Caco-2 (cell line): ENCODE results near the gene NSMCE3. TPM values are rescaled to one million over a fixed set of nuclear protein-coding genes. Genes with fewer than 3 reads are reported as not detected.

ENCODE experiments used
- BruUV-seq: library from RNA; stranded (reverse); fragments of 400-500 nt; replicated peaks from 2 replicates; lab custom pipeline; 2021; lab: Mats Ljungman, UMichigan
- CTCF ChIA-PET: fragments of 300-600 bp; sonication (Branson Sonifier 250); formaldehyde crosslinking; loops from one replicate; lab custom pipeline; 2022; ENCODE audit warnings: antibody characterized with exemption; lab: Charles Lee
- POLR2A ChIA-PET: fragments of 300-600 bp; sonication (Branson Sonifier 250); formaldehyde crosslinking; loops from one replicate; lab custom pipeline; 2022; ENCODE audit warnings: antibody characterized with exemption; lab: Charles Lee
- DNase-seq, 2 experiments: peaks; one replicate each; pipeline versions ENCODE4 v3.0.0 to v3.0.0-alpha.2; 2020 to 2022
- H3K27me3 ChIP-seq: replicated peaks from 2 replicates; pipeline ENCODE4 v1.6.0; 2011; ENCODE audit warnings: low read length; ENCODE audit not compliant: control insufficient read depth, insufficient read depth
- H3K36me3 ChIP-seq: 2 replicates; pipeline ENCODE4 v1.5.1; 2011; ENCODE audit warnings: low read length; ENCODE audit not compliant: control insufficient read depth, insufficient read depth
- H3K4me1 ChIP-seq: fragments of 250-450 bp; sonication (Bioruptor Pico); 2 replicates; pipeline ENCODE4 v1.5.1; 2020; ENCODE audit warnings: mild to moderate bottlenecking
- H3K4me3 ChIP-seq: 2 replicates; pipeline ENCODE4 v1.5.1; 2011; ENCODE audit warnings: low read depth, mild to moderate bottlenecking, control low read depth, low read length
- H3K9me3 ChIP-seq: fragments of 250-450 bp; sonication (Bioruptor Pico); 2 replicates; pipeline ENCODE4 v1.5.1; 2020; ENCODE audit warnings: mild to moderate bottlenecking, moderate library complexity
- H3K27ac Mint-ChIP-seq: one replicate; pipeline ENCODE4 v1.8.0; 2022; ENCODE audit warnings: mixed read lengths; ENCODE audit not compliant: unreplicated experiment
- H3K27me3 Mint-ChIP-seq: one replicate; pipeline ENCODE4 v1.8.0; 2022; ENCODE audit warnings: mixed read lengths; ENCODE audit not compliant: insufficient read depth, unreplicated experiment
- H3K36me3 Mint-ChIP-seq: one replicate; pipeline ENCODE4 v1.8.0; 2022; ENCODE audit warnings: mild to moderate bottlenecking, mixed read lengths; ENCODE audit not compliant: insufficient read depth, unreplicated experiment
- H3K4me1 Mint-ChIP-seq: one replicate; pipeline ENCODE4 v1.8.0; 2022; ENCODE audit warnings: low read depth, mixed read lengths; ENCODE audit not compliant: unreplicated experiment
- H3K4me3 Mint-ChIP-seq: one replicate; pipeline ENCODE4 v1.8.0; 2022; ENCODE audit warnings: mild to moderate bottlenecking, moderate library complexity, mixed read lengths; ENCODE audit not compliant: unreplicated experiment
- H3K9me3 Mint-ChIP-seq: one replicate; pipeline ENCODE4 v1.8.0; 2022; ENCODE audit warnings: mixed read lengths; ENCODE audit not compliant: unreplicated experiment
- intact Hi-C: fragments of 100-400 bp; cut with micrococcal nuclease; formaldehyde crosslinking; loops from one replicate; pipeline ENCODE4 v1.10.0; 2022; ENCODE audit not compliant: unreplicated experiment
- total RNA-seq: library from RNA; stranded (reverse); gene quantifications from 2 replicates; pipeline ENCODE4 v1.2.3, GENCODE V29; 2022
- TF ChIP-seq, protein P1 (sequence below), 2 experiments: fragments of 200-600 bp in 1 of 2; IDR thresholded peaks; 1 replicate in 1 of 2; 2 replicates in 1 of 2; pipeline versions ENCODE4 v1.5.1 to v1.8.0; 2011 to 2022; ENCODE audit warnings: antibody characterized with exemption in 1 of 2, control low read depth in 1 of 2, inconsistent platforms in 1 of 2, low read depth in 1 of 2, low read length in 1 of 2, mild to moderate bottlenecking in 1 of 2, moderate library complexity in 1 of 2; ENCODE audit not compliant: insufficient read depth in 1 of 2, severe bottlenecking in 1 of 2, unreplicated experiment in 1 of 2

Gene NSMCE3
- total RNA-seq, 1 experiment from 2014 or later: 7.8 TPM

DNA sequence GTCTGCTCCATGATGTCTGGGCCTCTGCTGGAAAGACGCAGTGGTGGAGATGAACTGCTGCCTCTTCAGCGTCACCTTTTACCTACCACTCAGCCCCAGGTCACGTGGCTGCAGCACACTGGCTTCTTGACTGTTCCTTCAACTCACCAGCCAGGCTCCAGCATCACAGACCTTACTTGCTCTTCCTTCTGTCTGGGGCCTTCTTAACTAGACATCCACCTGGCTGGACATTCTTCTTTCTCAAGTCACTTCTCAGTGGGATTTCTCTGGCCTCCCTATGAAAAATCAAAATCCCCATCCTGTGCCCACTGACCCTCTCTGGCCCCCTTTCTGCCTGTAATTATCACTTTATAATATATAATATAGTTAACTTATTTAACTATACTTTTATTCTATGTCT lies 29.7 kb upstream of the NSMCE3 start:
- no peaks in the 10 kb centered on the region for H3K9me3 ChIP-seq
- CTCF ChIA-PET: no interaction called here
- H3K4me3 ChIP-seq: no peak overlapping the region
- TF ChIP-seq, protein P1, sequence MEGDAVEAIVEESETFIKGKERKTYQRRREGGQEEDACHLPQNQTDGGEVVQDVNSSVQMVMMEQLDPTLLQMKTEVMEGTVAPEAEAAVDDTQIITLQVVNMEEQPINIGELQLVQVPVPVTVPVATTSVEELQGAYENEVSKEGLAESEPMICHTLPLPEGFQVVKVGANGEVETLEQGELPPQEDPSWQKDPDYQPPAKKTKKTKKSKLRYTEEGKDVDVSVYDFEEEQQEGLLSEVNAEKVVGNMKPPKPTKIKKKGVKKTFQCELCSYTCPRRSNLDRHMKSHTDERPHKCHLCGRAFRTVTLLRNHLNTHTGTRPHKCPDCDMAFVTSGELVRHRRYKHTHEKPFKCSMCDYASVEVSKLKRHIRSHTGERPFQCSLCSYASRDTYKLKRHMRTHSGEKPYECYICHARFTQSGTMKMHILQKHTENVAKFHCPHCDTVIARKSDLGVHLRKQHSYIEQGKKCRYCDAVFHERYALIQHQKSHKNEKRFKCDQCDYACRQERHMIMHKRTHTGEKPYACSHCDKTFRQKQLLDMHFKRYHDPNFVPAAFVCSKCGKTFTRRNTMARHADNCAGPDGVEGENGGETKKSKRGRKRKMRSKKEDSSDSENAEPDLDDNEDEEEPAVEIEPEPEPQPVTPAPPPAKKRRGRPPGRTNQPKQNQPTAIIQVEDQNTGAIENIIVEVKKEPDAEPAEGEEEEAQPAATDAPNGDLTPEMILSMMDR (IDR thresholded peaks at IDR 0.05; ENCODE audit: insufficient read depth in 1 of 2, low read depth in 1 of 2, low read length in 1 of 2, severe bottlenecking in 1 of 2, unreplicated experiment in 1 of 2): no peak
- H3K27me3 Mint-ChIP-seq: peaks cover 5% of the 10 kb centered on the region
- H3K36me3 Mint-ChIP-seq: no peaks in the 10 kb centered on the region
- H3K4me3 Mint-ChIP-seq: no peak overlapping the region
- no peak overlapping the region for H3K27ac Mint-ChIP-seq
- no TSS peak for BruUV-seq
- H3K36me3 ChIP-seq: no peaks in the 10 kb centered on the region
- no peaks in the 10 kb centered on the region for H3K9me3 Mint-ChIP-seq
- H3K4me1 ChIP-seq: no peaks in the 10 kb centered on the region
- H3K4me1 Mint-ChIP-seq: no peaks in the 10 kb centered on the region
- DNase-seq: no peak
- POLR2A ChIA-PET: no interaction called here
- no peaks in the 10 kb centered on the region for H3K27me3 ChIP-seq
- intact Hi-C loops: no loop called here

DNA sequence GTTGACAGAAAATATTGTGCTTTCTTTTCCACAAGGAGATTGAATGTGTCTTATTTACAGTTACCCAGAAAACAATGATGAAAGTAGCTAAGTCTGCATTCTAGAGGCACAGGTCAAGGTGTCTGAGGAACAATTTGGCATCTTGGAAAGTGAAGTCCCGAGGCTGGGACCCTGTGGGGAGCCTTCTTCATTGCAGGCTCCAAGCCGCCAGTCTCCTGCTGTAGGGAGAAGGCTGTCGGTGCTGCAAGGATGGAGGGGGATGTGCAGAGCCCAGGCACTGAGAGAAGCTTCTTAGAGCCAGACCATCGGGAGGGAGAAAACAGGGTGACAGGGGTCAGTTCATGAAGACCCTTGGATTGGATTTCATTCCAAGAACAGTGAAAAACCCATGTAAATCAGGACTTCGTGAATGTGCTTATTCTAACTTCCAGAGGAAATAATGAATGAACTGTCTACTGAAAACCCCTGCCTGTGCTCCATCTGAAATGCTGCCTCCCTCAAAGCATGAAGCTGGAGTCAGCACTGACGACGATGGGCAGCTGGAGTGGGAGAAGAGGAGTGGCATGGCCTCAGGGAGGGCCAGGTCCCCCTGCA lies 25.2 kb upstream of the NSMCE3 start:
- Histone ChIP-seq H3K27me3 (no peaks in the 10 kb centered on the region), H3K9me3 (no peaks in the 10 kb centered on the region), H3K4me1 (no peaks in the 10 kb centered on the region), H3K4me3 (no peak overlapping the region), H3K36me3 (no peaks in the 10 kb centered on the region)
- Mint-ChIP-seq H3K9me3 (no peaks in the 10 kb centered on the region), H3K4me1 (no peaks in the 10 kb centered on the region), H3K27ac (no peak overlapping the region), H3K27me3 (peaks cover 15% of the 10 kb centered on the region), H3K4me3 (no peak overlapping the region), H3K36me3 (no peaks in the 10 kb centered on the region)
- TF ChIP-seq, protein P1 (IDR thresholded peaks at IDR 0.05; ENCODE audit: insufficient read depth in 1 of 2, low read depth in 1 of 2, low read length in 1 of 2, severe bottlenecking in 1 of 2, unreplicated experiment in 1 of 2): no peak
- no peak for DNase-seq
- BruUV-seq: no TSS peak
- ChIA-PET CTCF (no interaction called here), POLR2A (no interaction called here)
- intact Hi-C loops: no loop called here

DNA sequence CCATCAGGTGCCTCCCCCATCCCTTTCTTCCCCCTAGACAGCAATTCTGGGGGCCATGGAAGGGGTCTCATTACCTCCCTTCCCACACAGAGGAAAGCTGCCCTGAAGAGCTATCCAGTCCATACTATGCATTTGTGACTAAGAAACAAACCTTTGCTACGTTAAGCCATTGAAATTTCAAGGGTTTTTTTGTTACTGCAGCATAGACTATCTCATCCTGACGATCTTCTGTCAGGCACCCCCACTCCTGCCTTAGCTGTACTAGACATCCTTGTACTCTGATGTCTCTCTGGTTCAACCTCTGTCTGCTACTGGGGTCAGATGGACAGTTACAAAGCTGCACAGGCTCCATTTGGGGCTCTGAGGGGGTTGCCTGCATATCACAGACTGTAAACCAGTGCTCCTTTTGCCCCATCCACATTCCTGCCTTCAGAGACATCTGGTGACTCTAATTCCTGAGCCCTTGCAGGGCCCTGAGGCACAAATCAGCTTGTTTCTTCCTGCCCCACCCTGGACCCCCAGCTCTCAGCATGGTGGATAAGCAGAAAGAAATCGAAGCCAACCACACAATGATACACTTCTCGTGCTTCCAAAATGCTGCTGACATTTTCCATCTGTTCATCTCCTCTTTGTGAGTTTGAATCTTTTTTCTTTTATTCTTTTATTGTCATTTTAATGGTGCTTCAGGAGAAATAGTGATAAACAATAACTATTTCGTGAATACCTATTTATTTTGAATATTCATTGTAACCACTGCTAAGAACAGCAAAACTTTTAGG lies 21.6 kb upstream of the NSMCE3 start:
- H3K9me3 Mint-ChIP-seq: no peaks in the 10 kb centered on the region
- POLR2A ChIA-PET: no interaction called here

More for the DNA sequence above, 21.6 kb upstream of the NSMCE3 start:
- no peak overlapping the region for H3K4me3 Mint-ChIP-seq
- no peaks in the 10 kb centered on the region for H3K36me3 Mint-ChIP-seq
- peaks cover 22% of the 10 kb centered on the region for H3K27me3 Mint-ChIP-seq
- no TSS peak for BruUV-seq
- DNase-seq: no peak
- no peak overlapping the region for H3K27ac Mint-ChIP-seq
- CTCF ChIA-PET: no interaction called here
- no peaks in the 10 kb centered on the region for H3K4me1 ChIP-seq
- H3K36me3 ChIP-seq: no peaks in the 10 kb centered on the region
- TF ChIP-seq, protein P1 (IDR thresholded peaks at IDR 0.05; ENCODE audit: insufficient read depth in 1 of 2, low read depth in 1 of 2, low read length in 1 of 2, severe bottlenecking in 1 of 2, unreplicated experiment in 1 of 2): no peak
- no peaks in the 10 kb centered on the region for H3K9me3 ChIP-seq
- intact Hi-C loops: no loop called here
- H3K4me3 ChIP-seq: no peak overlapping the region
- no peaks in the 10 kb centered on the region for H3K27me3 ChIP-seq
- no peaks in the 10 kb centered on the region for H3K4me1 Mint-ChIP-seq
